DND-41 (cell line): Measurements from ENCODE around the gene PAH.

ENCODE experiments used
- ATAC-seq: fragments of 200-7000 bp; cut with Tn5 transposase; 3 replicates; pipeline ENCODE4 v1.9.1; 2021; ENCODE audit warnings: low read depth; ENCODE audit not compliant: insufficient read depth
- DNase-seq: peaks from one replicate; pipeline ENCODE4 v3.0.0-alpha.2; 2020
- H2AFZ ChIP-seq: 2 replicates; pipeline ENCODE4 v1.6.0; 2012; ENCODE audit warnings: low read depth, low read length
- H3K27ac ChIP-seq: 2 replicates; pipeline ENCODE4 v1.5.1; 2012; ENCODE audit warnings: low read length, inconsistent platforms
- H3K27me3 ChIP-seq: fragments of 200-600 bp; sonication (generic); 2 replicates; pipeline ENCODE4 v1.6.0; 2012; ENCODE audit warnings: low read length, mild to moderate bottlenecking, inconsistent platforms; ENCODE audit not compliant: insufficient read depth, poor library complexity
- H3K36me3 ChIP-seq: 2 replicates; pipeline ENCODE4 v1.5.1; 2012; ENCODE audit warnings: low read length, inconsistent platforms; ENCODE audit not compliant: insufficient read depth
- H3K4me1 ChIP-seq: 2 replicates; pipeline ENCODE4 v1.5.1; 2012; ENCODE audit warnings: mild to moderate bottlenecking, low read length; ENCODE audit not compliant: insufficient read depth
- H3K4me2 ChIP-seq: 2 replicates; pipeline ENCODE4 v1.6.0; 2012; ENCODE audit warnings: mild to moderate bottlenecking, moderate library complexity, low read length, inconsistent platforms; ENCODE audit not compliant: insufficient read depth
- H3K4me3 ChIP-seq, 2 experiments: fragments of 200-600 bp in 1 of 2; shearing (Covaris generic) in 1 of 2; 2 replicates each; pipeline ENCODE4 v1.5.1; 2012 to 2016; ENCODE audit warnings: inconsistent platforms in 2 of 2, low read length in 2 of 2, mild to moderate bottlenecking in 2 of 2, low read depth in 1 of 2, moderate library complexity in 1 of 2
- H3K79me2 ChIP-seq: 2 replicates; pipeline ENCODE4 v1.6.0; 2012; ENCODE audit warnings: low read length, inconsistent platforms; ENCODE audit not compliant: insufficient read depth
- H3K9ac ChIP-seq: 2 replicates; pipeline ENCODE4 v1.6.0; 2012; ENCODE audit warnings: low read depth, mild to moderate bottlenecking, inconsistent platforms, low read length, moderate library complexity
- H3K9me3 ChIP-seq: 2 replicates; pipeline ENCODE4 v1.5.1; 2012; ENCODE audit warnings: low read length, moderate library complexity, mild to moderate bottlenecking, inconsistent platforms; ENCODE audit not compliant: insufficient read depth, severe bottlenecking
- H4K20me1 ChIP-seq: 2 replicates; pipeline ENCODE4 v1.6.0; 2012; ENCODE audit warnings: low read length; ENCODE audit not compliant: insufficient read depth
- CTCF ChIP-seq: IDR thresholded peaks from 2 replicates; pipeline ENCODE4 v1.5.1; 2012; ENCODE audit warnings: borderline replicate concordance, low read length, moderate library complexity, mild to moderate bottlenecking; ENCODE audit not compliant: poor library complexity, severe bottlenecking; ENCODE audit errors: extremely low read depth
- EZH2 ChIP-seq: IDR thresholded peaks from 3 replicates; pipeline ENCODE4 v1.6.1; 2012; ENCODE audit warnings: borderline replicate concordance, low read depth, mild to moderate bottlenecking, moderate library complexity, low read length, inconsistent platforms; ENCODE audit not compliant: severe bottlenecking

The PAH gene

GRCh38 chr12:102874819-102875218, 42.2 kb downstream of the PAH start:
- no peaks in the 10 kb centered on the region for H4K20me1 ChIP-seq
- H3K27me3 ChIP-seq = peaks cover 8% of the 10 kb centered on the region
- no peaks in the 10 kb centered on the region for H3K4me1 ChIP-seq
- H3K79me2 ChIP-seq = no peaks in the 10 kb centered on the region
- DNase-seq = no peak
- no peak overlapping the region for H3K27ac ChIP-seq
- no peak overlapping the region for H2AFZ ChIP-seq
- no peaks in the 10 kb centered on the region for H3K36me3 ChIP-seq
- no peak overlapping the region for H3K4me3 ChIP-seq
- H3K9ac ChIP-seq = no peak overlapping the region
- no peak overlapping the region for H3K4me2 ChIP-seq
- no peak for ATAC-seq
- TF ChIP-seq EZH2 (no peak), CTCF (no peak)
- H3K9me3 ChIP-seq = no peaks in the 10 kb centered on the region

GRCh38 chr12:102873077-102873476, 44.0 kb downstream of the PAH start:
- Histone ChIP-seq H3K4me1 (no peaks in the 10 kb centered on the region), H3K9ac (no peak overlapping the region), H3K36me3 (no peaks in the 10 kb centered on the region), H3K27ac (no peak overlapping the region), H3K9me3 (no peaks in the 10 kb centered on the region), H3K27me3 (peaks cover 2% of the 10 kb centered on the region), H3K4me2 (no peak overlapping the region), H4K20me1 (no peaks in the 10 kb centered on the region), H3K4me3 (no peak overlapping the region), H3K79me2 (no peaks in the 10 kb centered on the region), H2AFZ (no peak overlapping the region)
- no peak for TF ChIP-seq CTCF
- no peak for TF ChIP-seq EZH2
- no peak for DNase-seq
- no peak for ATAC-seq

- Histone ChIP-seq H2AFZ (no peak overlapping the region), H3K4me3 (no peak overlapping the region), H3K27me3 (peaks cover 2% of the 10 kb centered on the region), H3K9ac (no peak overlapping the region), H3K4me2 (no peak overlapping the region), H3K27ac (no peak overlapping the region), H3K36me3 (no peaks in the 10 kb centered on the region), H3K79me2 (no peaks in the 10 kb centered on the region), H4K20me1 (no peaks in the 10 kb centered on the region), H3K4me1 (no peaks in the 10 kb centered on the region), H3K9me3 (no peaks in the 10 kb centered on the region)
- no peak for DNase-seq
- no peak for ATAC-seq
- TF ChIP-seq EZH2 (no peak), CTCF (no peak)
Measured at GRCh38 chr12:102871014-102871413, 46.0 kb downstream of the PAH start.

- no peak for DNase-seq
- TF ChIP-seq EZH2 (no peak), CTCF (no peak)
- Histone ChIP-seq H4K20me1 (no peaks in the 10 kb centered on the region), H3K4me1 (no peaks in the 10 kb centered on the region), H3K27ac (no peak overlapping the region), H3K9me3 (no peaks in the 10 kb centered on the region), H3K79me2 (no peaks in the 10 kb centered on the region), H3K36me3 (no peaks in the 10 kb centered on the region), H3K4me3 (no peak overlapping the region), H3K9ac (no peak overlapping the region), H3K27me3 (no peaks in the 10 kb centered on the region), H2AFZ (no peak overlapping the region), H3K4me2 (no peak overlapping the region)
- no peak for ATAC-seq
Measured at GRCh38 chr12:102869571-102869970, 47.5 kb downstream of the PAH start.
